HG03045 (cell line): ENCODE data around the gene ENOX2.

Experiments
- ATAC-seq: cut with Tn5 transposase; IDR thresholded peaks from one replicate; pipeline ENCODE4 v1.9.1; 2021; ENCODE audit warnings: mild to moderate bottlenecking, moderate library complexity; ENCODE audit not compliant: unreplicated experiment

Gene ENOX2

DNA sequence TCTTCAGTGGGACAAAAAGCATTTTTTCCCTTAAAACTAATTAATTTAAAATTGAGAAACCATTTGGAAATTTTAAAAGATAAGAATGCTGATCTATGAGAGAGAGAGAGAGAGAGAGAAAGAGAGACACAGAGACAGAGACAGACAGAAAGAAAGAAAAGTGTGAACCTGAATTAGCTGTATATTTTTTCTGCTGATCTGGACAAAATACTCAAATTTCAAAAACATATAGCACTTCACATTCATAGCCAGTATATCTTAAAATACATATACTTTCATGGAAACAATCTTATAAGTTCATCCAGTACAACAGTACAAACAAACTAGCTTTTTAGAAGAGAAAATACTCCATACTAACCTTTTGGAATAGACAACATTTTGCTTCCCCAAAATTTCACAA is 18.4 kb downstream of the ENOX2 start:
- ATAC-seq: no peak

DNA sequence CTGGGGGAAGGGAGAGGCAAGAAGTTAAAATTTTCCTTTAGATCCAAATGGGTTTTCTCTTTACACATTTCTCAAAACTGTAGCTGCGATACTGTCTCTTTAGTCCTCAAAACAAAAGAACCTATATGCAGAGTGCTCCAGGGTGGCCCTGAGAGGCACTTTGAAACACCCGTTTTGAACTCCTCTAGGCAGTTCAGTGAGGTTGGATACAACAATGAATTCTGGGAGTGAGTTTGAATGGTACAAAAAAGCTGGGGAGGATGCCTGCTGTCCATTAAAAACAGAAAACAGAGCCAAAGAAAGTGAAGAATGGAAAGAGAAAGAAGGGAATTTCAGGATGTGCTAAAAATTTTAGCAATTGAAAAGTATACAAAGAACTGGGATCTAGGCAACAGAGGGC is 23.1 kb downstream of the ENOX2 start:
- no peak for ATAC-seq

DNA sequence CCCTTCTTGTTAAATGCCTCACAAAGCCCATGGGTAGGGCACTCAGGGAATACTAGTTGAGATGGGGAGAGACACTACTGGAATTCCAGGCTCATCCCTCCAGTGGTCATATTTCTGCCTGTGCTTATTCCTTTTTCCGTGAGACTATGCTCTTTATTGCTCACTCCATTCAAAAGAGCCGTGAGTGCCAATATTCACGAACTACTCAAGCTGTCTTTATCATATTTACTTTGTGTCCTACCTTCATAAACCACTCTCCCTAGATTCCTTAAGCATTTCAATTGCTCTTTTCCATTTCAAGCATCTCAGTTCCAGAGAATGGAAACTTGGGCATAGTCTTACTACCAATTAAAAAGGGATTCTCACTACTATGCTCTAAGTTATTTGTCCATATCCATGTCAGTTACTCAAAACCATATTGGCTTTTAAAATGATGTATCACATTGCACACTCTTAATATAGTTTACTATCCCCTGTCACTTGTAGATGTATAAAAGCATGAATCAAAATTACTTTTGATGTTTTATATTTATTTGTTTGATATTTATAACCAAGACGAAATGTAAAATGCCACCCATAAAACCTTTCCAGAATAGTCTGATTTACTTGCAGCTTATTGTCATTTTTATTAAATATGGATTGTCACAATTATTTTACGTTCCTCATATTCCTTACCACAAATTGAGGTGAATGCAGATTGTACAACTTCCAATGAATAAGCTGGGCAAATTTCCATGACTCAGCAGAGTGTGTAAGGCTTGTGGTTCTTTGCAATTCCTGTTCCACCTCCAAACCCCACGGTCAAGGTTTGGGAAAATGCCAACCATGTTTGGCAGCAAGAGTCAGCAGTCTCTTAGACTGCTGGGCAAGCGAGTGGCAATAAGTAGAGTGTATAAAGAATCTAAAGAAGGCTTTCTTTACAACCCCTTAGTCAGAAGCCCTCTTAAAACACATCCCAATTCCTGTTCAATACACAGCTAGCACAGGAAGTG is 24.4 kb downstream of the ENOX2 start:
- no peak for ATAC-seq

DNA sequence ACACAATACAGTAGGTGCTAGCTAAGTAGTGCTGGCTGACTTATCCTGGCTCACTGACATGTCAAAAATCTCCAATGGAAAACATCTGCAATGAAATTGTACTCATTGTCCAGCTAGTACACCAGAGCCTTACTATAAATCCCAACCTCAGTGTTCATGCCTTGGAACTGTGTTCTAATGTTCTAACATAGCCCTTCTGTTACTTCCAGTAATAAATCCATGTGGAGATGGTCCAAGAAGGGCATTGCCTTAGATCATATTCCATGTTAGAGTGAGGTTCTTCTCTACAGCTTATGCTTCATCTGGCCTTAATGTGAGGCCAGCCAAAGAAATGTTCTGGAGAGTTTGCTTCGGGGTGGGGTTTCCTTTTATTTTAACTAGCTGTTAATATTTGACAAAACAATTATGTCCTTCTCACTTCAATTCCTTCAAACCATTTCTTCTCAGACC is 25.1 kb downstream of the ENOX2 start:
- ATAC-seq: no peak

DNA sequence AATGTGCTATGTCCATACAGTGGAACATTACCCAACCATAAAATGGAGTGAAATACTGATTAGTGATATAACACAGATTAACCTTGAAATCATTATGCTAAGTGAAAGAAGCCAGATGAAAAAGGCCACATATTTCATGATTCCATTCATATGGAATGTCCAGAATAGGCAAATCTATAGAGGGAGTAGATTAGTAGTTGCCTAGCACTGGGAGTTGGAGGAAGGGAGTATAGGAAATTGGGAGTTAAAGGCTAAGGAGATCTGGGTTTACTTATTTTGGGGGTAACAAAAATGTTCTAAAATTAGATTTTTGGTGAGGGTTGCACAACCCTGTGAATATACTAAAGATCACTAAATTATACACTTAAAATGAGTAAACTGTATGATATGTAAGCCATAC is 26.8 kb downstream of the ENOX2 start:
- ATAC-seq: no peak

DNA sequence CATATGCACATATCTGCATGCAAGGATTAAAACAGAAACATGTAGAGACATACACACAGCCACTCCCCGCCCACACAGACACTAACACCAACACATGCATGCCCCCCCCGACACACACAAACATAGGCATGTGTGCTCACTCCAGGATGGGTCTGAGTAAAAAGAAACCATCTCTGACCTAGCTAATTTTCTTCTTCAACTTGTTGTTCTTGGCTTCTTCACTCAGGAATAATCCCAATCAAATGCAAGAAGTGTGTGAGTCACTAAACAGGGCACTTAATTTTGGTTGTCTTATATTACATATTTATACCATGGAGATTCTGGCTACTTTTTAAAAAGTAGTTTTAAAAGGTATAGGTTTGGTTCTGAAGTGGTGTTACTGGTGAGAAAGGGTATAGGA is 28.3 kb downstream of the ENOX2 start:
- ATAC-seq: no peak

DNA sequence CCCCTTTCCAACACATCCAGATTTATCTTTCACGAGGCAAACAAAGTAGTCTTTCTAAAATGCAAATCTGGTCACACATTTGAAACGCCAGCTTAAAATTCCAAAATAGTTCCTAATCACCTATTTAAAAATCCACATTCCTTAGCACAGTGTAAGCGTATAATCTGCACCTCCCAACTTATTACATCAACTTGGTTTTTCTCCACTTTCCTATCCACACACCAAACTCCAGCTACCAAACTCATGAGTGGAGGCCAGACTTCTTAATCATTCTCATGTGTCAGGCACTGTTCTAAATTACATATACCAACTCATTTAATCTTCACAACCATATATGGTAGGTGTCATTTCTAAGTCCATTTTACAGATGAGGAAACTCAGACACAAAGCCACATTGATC is 33.8 kb downstream of the ENOX2 start:
- no peak for ATAC-seq

DNA sequence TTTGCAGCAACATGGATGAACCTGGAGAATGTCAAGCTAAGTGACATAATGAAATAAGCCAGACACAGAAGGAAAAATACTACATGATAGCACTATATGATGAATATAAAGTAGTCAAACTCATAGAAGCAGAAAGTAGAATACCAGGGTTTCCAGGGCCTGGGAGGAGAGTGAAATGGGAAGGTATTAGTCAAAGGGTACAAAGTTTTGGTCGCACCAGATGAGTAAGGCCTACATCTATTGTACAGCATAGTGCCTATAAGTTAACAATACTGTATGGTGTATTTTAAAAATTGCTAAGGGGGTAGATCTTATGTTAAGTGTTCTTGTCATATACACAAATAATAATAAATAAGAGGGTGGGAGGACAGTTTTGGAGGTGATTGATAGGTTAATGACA is 41.5 kb downstream of the ENOX2 start:
- ATAC-seq: no peak

DNA sequence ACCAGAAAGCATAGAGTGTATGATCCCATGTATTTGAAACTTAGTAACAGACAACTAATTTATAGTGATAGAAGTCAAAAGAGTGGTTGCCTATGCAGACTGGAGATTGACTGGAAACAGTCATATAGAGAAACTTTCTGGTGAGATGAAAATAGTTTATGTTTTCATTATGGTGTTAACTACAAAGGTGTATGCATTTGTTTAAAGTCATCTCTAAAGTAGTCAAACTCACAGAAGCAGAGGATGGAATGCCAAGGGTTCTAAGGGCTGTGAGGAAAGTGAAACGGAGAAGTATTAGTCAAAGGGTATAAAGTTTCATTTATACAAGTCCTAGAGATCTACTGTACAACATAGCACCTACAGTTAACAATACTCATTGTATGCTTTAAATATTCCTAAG is 45.8 kb downstream of the ENOX2 start:
- peak; percentile 94 for ATAC-seq

DNA sequence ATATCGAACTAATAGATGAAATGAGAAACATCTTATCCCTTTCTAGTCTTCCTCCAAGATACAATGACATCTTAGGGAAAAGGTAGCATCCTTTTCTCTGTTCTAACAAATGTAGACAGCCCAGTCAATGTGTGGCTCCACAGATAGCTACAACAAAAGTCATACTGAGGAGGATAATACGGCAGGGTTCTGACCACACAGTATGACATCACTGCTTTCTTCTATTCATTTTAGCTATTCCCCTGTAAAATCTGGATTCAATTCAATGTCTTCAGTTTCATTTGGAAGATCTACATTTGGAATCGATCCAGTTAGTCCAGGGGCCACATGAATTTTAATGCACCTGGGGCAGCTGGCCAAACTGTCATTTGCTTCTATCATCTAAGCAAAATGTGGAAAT is 51.4 kb downstream of the ENOX2 start:
- ATAC-seq: no peak

DNA sequence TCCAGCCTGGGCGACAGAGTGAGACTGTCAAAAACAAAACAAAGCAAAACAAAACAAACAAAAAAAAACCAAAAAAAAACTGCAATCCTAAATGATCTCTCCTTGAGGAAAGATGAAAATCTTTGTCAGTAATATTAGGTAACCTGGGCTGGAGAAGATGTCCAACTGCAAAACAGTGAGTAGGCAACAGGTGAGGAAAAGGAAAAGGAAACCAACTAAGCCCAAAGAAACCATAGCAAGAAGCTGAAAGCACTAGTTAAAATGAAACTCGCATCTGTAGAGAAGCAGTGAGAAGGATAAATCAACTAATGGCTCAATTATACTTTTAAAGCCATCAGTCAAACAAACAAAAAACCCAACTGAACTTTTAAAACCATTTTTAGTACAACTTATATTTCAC is 54.2 kb downstream of the ENOX2 start:
- ATAC-seq: peak; percentile 73

DNA sequence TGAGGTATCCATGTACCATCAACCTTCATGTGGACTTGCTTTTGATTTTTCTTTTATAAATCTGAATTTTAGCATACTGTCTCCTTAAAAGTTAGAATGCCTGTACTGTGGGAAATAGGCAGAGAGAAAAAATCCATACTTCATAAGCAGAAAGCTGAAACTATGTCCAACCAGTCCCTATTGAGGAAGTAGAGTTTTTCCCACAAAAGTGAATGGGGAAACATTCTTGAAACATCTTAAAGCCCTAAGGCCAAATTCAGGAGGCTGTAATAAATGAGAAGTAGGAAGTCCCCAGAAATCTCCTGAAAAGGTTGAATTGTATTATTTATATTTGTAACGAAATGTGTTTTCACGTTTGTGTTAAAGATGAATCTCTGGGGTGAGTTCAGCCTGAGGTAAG is 56.3 kb downstream of the ENOX2 start:
- no peak for ATAC-seq

DNA sequence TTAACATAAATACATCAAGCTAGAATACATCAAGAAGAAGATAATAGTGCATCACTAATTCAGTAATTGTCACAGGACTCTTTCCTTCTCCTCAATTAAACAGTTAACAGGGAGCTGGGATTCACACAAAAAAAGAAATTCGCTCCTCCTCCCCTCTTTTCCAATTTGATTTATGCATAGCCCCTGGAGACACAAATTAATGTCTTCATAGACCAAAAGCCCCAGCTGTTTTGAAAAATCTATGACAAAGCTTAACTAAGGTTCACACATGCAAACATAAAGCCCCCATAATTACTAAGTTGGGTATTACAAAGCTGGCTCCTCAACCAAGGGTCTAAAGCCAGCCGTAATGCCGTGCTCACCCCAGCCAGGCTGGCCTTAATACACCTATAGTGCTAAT is 61.2 kb downstream of the ENOX2 start:
- no peak for ATAC-seq

DNA sequence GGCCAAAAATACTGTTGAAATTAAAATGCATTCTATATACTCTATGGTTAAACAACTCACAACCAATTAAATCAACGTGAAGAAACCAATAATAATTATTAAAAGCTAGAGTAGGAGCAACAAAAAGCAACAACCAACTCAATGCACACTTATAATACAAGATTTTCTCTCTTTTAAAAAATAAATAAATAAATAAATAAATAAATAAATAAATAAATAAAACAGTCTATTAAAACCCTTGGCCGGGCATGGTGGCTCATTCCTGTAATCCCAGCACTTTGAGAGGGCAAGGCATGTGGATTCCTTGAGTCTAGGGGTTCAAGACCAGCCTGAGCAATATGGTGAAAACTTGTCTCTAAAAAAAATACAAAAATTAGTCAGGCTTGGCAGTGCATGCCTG is 62.7 kb downstream of the ENOX2 start:
- no peak for ATAC-seq

DNA sequence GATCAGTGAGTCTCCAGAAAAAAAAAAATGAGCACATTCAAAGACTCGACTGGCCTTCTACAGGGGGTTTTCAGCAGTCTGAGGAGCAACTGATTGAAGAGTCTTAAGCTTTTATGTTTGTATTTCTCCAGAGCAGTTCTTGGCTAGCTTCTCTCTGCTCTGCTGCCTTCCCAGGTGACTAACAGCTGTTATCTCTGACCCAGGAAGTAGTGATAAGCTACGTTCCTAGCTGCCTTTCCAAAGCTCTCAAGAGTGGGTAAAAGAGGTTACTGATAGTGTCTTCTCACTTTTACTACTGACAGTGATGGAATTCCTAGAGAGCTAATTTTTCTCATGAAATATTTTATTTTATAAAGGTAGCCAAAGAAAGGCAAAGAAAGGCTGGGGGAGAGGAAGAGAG is 66.6 kb downstream of the ENOX2 start:
- ATAC-seq: no peak

DNA sequence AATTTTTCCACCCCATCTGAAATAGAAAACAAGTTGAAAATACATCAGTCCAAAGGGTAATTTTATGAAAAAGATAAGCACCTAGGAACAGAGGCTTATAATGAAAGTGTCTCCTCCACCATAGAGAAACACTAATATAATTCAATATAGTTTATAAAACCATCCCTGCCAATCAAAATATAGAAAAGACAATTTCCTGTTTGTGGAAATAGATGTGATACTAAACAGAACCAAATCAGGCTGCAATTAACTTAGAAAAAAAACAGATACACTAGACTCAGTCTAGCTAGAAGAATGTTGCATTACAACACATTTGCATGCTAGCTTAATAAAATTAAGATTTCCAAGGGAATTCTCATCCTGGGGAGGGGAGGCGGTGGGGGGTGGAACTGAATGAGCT is 68.2 kb downstream of the ENOX2 start:
- ATAC-seq: no peak

DNA sequence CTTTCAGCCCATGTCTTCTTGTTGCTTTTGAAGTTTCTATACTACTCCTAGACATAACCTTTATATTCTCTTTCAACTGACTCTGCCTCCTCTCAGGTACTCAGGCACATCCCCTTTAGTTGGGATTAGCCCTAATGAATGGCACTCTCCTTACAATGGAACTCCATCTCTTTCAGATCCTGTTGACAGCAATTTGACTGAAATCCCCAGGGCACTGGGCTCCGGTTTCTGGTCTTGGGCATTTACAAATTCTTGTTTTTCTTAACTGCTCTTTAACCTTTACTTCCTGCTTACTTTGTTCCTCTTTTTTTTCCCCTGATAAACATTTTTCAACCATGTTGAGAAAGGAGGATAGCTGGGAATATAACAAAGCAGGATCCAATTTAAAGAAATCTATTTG is 68.9 kb downstream of the ENOX2 start:
- ATAC-seq: no peak

DNA sequence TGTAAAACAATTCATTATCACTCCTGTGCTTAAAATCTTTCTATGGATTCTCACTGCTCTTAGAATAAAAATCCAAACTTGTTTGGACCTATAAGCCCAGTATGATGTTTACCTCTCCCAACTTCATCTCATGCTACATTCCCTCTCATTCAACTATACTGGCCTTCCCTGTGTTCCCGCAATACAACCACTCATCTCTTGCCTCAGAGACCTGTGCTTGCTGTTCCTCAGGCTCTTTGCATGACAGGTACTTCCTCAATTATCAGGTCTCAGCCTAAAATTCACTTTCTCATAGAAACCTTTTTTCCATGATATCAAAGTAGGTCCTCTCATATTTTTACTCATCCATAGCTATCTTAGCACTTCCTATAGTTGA is 71.7 kb downstream of the ENOX2 start:
- no peak for ATAC-seq

DNA sequence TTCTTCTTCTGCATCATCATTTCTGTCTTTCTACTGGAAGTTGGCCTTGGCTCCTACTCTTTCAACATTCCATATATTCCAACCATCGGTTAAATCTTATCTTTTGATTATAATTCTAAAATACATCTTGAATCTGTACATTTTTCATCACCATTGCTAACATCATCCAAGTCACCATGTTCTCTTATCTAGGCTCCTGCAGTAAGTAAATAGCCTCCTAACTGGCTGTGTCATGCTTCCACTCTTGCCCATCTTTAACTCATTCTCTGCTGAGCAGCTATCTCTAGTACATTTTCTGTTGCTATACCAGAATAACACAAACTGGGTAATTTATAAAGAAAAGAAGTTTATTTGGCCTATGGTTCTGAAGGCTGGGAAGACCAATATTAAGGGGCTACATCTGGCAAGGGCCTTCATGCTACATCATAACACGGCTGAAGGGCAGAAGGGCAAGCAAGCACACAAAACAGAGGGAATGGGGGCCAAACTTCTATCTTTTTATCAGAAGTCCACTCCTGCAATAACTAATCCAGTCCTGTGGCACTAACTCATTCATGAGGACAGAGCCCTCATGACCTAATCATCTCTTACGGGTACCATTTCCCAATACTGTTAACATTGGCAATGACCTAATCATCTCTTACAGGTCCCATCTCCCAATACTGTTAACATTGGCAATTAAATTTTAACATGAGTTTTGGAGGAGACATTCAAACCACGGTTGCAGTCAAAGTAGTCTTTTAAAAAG is 72.2 kb downstream of the ENOX2 start:
- no peak for ATAC-seq

DNA sequence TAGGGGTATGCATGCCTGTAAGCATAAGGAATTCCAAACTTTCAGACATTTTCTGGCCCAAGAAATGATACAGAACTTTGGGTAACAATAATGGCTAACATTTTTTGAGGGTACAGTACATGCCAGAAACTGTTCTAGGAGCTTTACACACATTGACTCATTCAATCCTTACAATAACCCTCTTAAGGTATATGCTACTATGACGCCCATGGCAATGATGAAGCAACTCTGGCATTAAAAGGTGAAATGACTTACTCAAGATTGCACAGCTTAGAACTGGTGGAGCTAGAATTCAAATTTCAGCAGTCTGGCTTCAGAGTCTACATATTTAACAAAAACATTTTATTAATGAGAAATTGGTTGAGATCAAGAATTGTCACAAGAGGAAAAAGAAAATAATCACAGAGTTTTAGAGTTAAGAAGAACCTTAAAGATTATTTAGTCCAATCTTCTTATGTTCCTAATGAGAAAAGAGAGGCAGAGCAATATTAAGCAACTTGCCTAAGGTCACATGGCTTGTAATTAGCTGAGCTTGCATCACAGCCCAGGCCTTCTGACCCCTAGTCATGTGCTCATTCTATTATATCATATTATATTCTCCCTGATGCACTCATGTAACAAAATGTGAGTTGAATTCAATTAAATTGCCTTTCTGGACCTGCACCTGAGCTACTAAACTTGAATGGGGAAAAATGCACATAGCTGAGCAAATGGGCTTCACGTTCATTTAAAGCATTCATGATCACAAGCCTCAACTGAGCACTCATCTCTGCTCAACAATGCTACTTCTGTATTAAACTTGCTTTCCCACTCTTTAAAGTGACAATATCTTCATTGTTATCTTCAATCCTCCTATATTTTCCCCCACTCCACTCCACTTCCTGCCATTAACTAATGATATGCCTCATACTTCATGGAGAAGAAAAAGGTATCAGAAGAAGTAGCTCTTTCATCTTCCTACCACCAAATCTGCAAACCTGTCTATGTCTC is 73.2 kb downstream of the ENOX2 start:
- ATAC-seq: no peak

DNA sequence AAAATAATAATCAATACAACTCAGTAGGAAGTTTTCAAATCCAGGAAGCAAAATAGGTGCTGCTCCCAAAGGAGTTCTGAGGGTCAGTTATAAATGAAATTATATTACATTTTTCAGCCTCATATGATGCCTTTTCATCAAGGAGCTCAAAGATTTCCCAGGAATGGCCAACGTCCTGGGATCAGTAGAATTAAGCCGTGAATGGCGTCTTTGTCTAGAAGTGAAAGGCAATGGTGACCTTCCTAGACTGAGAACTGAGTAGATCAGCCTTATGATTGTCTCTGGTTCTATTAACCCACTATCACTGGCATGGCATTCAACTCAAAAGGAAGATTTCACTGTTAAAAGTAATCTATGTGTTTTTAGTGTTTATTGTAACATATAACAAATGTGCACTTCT is 74.4 kb downstream of the ENOX2 start:
- no peak for ATAC-seq
